Gastrocnemius medialis (tissue), 4 donors: Measurements from ENCODE around the gene HOXD12. TPM values are rescaled to one million over a fixed set of nuclear protein-coding genes. Genes with fewer than 3 reads are reported as not detected.

Source experiments
- ATAC-seq, 2 donors: fragments of 150-250 bp; one replicate each; pipeline ENCODE4 v1.9.1; 2016
- DNase-seq, 2 donors: peaks; one replicate each; pipeline ENCODE4 v3.0.0-alpha.2; 2019
- H3K27ac ChIP-seq, 4 donors: fragments of 200-600 bp; sonication (generic); 1 replicate in 1 of 4; 2 replicates in 3 of 4; pipeline ENCODE4 v1.5.1; 2016 to 2018; ENCODE audit warnings: mild to moderate bottlenecking in 2 of 4, moderate library complexity in 1 of 4
- H3K27me3 ChIP-seq, 3 donors: fragments of 200-600 bp; sonication (generic) in 2 of 3; 1 replicate in 1 of 3; 2 replicates in 2 of 3; pipeline versions ENCODE4 v1.5.1 to v1.6.0; 2016 to 2019; ENCODE audit warnings: mild to moderate bottlenecking in 1 of 3, moderate library complexity in 1 of 3
- H3K36me3 ChIP-seq, 2 donors: fragments of 200-600 bp; sonication (generic) in 1 of 2; one replicate each; pipeline ENCODE4 v1.5.1; 2017 to 2018
- H3K4me1 ChIP-seq, 2 donors: fragments of 200-600 bp; sonication (generic) in 1 of 2; one replicate each; pipeline ENCODE4 v1.5.1; 2016 to 2017; ENCODE audit warnings: mild to moderate bottlenecking in 2 of 2
- H3K4me3 ChIP-seq, 4 donors: fragments of 200-600 bp; sonication (generic) in 3 of 4; 1 replicate in 1 of 4; 2 replicates in 3 of 4; pipeline ENCODE4 v1.5.1; 2016 to 2019; ENCODE audit warnings: mild to moderate bottlenecking in 2 of 4
- H3K9me3 ChIP-seq, 3 donors: fragments of 200-600 bp; sonication (generic) in 2 of 3; 1 replicate in 1 of 3; 2 replicates in 2 of 3; pipeline ENCODE4 v1.5.1; 2016 to 2019
- POLR2A ChIP-seq, 2 donors: fragments of 450-650 bp; IDR thresholded peaks; one replicate each; pipeline ENCODE4 v1.6.1; 2017; ENCODE audit warnings: antibody characterized with exemption in 2 of 2, mild to moderate bottlenecking in 2 of 2, moderate library complexity in 2 of 2
- in situ Hi-C, 4 donors: fragments of 200-750 bp; cut with MboI; loops; one replicate each; pipeline versions ENCODE4 v1.15.0 to v1.8.0; 2017; ENCODE audit warnings: low sequenced_read_pairs in 4 of 4
- intact Hi-C: fragments of 100-400 bp; cut with DNase I; formaldehyde crosslinking; loops from one replicate; pipeline ENCODE4 v1.15.1; 2023; ENCODE audit warnings: low total_unique reads
- total RNA-seq, 4 donors: library from RNA; depleted of rRNA; stranded (reverse); fragments of >200 nt; gene quantifications; one replicate each; pipeline versions ENCODE4 v1.1.0 to v1.2.3, GENCODE V29; 2016
- TF ChIP-seq, protein P1 (sequence below), 5 experiments: fragments of 450-650 bp in 3 of 5; fragments of 200-600 bp in 2 of 5; sonication (generic) in 2 of 5; IDR thresholded peaks in 4 of 5; conservative IDR thresholded peaks in 1 of 5; 1 replicate in 4 of 5; 2 replicates in 1 of 5; pipeline ENCODE4 v1.5.1; 2016 to 2019; ENCODE audit warnings: antibody characterized with exemption in 5 of 5, mild to moderate bottlenecking in 3 of 5, moderate library complexity in 3 of 5

Gene HOXD12
- total RNA-seq, 4 donors from 2014 or later, result not detected

DNA sequence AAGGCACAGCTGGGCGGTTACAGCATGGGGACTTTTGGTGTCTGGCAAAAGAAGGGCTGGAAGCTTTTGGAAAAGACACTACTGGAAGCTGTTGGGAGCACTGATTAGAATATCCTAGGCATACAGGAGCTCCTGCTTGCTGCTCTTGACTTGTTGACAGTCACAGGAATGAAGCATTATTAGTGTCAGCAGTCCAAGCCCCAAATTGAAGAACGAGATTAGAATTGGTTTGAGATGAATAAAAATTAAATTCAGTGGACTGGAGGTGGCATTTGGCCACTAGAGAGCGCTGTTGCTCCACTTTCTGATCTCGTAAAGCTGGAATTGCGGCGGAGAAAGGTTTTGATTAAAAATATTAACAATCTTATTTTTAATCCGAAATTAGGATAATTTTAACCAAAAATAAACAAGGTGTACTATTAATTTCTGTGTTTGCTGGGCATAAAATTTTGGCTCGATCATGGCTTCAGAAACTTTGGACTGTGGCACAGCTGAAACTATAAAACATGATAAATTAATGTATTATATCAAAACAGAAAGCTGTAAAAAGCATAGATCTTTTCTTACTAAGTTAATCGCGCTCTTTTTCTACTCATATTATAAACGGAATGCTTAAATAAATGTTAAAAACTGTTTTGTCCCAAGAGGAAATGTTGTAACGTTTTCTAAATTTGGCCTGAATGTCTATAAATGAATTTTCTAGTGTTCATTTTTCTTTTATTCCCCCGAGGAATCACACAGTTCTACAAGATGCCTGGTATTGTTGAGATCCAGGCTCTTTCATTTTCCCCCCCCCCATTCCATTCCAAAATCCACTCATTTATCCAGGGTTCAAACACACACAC lies 27.6 kb downstream of the HOXD12 start:
- intact Hi-C loops (loop anchor here (1.0 to 10.0 kb wide), 5 partner anchors 328 to 1018 kb away; no protein-coding TSS in a partner anchor), in situ Hi-C loops (loop anchor here (5.0 to 25.0 kb wide), 8 partner anchors 325 to 1035 kb away; no protein-coding TSS in a partner anchor)
- H3K9me3 ChIP-seq, result no peaks in the 10 kb centered on the region
- DNase-seq, result peak in 1 of 2 donors; percentile 42
- no peak for TF ChIP-seq POLR2A (IDR thresholded peaks at IDR 0.05)
- TF ChIP-seq, protein P1, sequence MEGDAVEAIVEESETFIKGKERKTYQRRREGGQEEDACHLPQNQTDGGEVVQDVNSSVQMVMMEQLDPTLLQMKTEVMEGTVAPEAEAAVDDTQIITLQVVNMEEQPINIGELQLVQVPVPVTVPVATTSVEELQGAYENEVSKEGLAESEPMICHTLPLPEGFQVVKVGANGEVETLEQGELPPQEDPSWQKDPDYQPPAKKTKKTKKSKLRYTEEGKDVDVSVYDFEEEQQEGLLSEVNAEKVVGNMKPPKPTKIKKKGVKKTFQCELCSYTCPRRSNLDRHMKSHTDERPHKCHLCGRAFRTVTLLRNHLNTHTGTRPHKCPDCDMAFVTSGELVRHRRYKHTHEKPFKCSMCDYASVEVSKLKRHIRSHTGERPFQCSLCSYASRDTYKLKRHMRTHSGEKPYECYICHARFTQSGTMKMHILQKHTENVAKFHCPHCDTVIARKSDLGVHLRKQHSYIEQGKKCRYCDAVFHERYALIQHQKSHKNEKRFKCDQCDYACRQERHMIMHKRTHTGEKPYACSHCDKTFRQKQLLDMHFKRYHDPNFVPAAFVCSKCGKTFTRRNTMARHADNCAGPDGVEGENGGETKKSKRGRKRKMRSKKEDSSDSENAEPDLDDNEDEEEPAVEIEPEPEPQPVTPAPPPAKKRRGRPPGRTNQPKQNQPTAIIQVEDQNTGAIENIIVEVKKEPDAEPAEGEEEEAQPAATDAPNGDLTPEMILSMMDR (IDR thresholded peaks at IDR 0.05 in 4 of 5, conservative IDR thresholded peaks at IDR 0.05 in 1 of 5), result peak; percentile 76 to 95 (median 85)
- peaks cover 6 to 7% of the 10 kb centered on the region in 2 donors for H3K4me1 ChIP-seq
- H3K27ac ChIP-seq, result peak overlapping the region in 1 of 4 donors; percentile 87
- H3K27me3 ChIP-seq, result peaks cover 11 to 70% (median 55%) of the 10 kb centered on the region in 3 donors
- ATAC-seq, result no peak
- no peaks in the 10 kb centered on the region for H3K36me3 ChIP-seq
- H3K4me3 ChIP-seq, result peak overlapping the region in 3 of 4 donors; percentile 17 to 29 (median 27)

DNA sequence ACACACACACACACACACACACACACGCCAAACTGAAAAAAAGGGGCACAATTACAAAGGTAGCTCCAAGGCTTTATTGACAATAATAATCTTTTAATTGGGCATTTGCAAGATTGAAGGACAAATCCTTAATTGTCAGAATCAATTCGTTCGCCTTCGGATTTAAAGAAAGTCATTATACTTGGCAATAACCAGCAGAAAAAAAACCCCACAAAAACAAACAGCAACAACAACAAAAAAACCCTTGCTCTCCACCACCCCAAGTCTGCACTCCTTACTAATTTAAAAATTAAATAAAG lies 28.1 kb downstream of the HOXD12 start:
- Histone ChIP-seq H3K9me3 (no peaks in the 10 kb centered on the region), H3K36me3 (no peaks in the 10 kb centered on the region), H3K4me3 (no peak overlapping the region), H3K27ac (peak overlapping the region in 3 of 4 donors; percentile 83 to 87 (median 85)), H3K27me3 (peaks cover 7 to 68% (median 51%) of the 10 kb centered on the region in 3 donors), H3K4me1 (peaks cover 6 to 7% of the 10 kb centered on the region in 2 donors)
- DNase-seq, result no peak
- in situ Hi-C loops (loop anchor here (5.0 to 25.0 kb wide), 8 partner anchors 325 to 1035 kb away; no protein-coding TSS in a partner anchor), intact Hi-C loops (loop anchor here (1.0 to 10.0 kb wide), 6 partner anchors 328 to 1017 kb away; no protein-coding TSS in a partner anchor)
- ATAC-seq, result no peak
- no peak for TF ChIP-seq POLR2A (IDR thresholded peaks at IDR 0.05)
- TF ChIP-seq, protein P1 (IDR thresholded peaks at IDR 0.05 in 4 of 5, conservative IDR thresholded peaks at IDR 0.05 in 1 of 5), result no peak

DNA sequence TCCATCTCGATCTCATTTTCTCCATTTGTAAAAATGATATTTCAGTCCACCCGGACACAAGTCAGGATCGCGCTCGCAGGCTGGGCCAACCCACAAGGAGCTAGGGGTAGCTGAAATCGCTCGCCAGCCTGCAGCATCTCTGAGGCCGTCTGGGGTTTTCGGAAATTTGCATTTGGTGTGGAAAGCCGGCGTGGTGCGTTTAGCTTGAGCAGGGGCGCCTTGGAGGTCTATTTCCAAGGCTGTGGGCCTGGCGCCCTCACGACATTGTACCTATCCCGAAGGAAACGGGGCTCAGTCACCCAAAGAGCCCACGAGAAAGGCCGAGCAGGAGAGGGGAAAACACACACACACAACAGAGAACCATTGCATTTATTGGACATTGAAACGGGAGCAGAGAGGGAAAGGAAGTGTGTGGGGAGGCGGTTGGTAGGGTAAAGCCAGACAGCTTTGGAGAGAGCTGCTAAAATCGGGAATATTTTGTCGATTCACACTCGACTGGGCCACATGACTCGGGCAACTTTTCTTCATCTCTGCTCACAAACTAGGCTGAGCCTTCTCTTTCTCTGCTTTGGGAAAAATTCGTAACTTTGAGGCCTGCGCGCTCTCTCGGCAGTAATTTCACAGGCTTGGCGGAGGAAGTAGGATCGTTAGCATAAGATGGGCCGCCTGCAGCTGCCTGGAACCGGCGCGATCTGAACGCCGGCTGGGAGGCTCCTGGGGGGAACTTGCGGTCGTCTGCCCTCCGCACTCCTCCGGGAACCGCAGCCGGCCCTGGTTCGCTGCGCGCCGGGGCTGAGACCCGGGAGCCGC lies 28.8 kb downstream of the HOXD12 start:
- Histone ChIP-seq H3K4me3 (peak overlapping the region; percentile 57 to 77 (median 68)), H3K27ac (peak overlapping the region; percentile 83 to 95 (median 86)), H3K4me1 (peaks cover 5 to 6% of the 10 kb centered on the region in 2 donors), H3K9me3 (no peaks in the 10 kb centered on the region), H3K27me3 (peaks cover 5 to 64% (median 48%) of the 10 kb centered on the region in 3 donors), H3K36me3 (no peaks in the 10 kb centered on the region)
- TF ChIP-seq, protein P1 (IDR thresholded peaks at IDR 0.05 in 4 of 5, conservative IDR thresholded peaks at IDR 0.05 in 1 of 5), result no peak
- TF ChIP-seq POLR2A (IDR thresholded peaks at IDR 0.05), result no peak
- ATAC-seq (no peak), DNase-seq (no peak)
- in situ Hi-C loops (loop anchor here (5.0 to 25.0 kb wide), 8 partner anchors 324 to 1034 kb away; no protein-coding TSS in a partner anchor), intact Hi-C loops (loop anchor here (2.0 to 10.0 kb wide), 4 partner anchors 426 to 1016 kb away; no protein-coding TSS in a partner anchor)

DNA sequence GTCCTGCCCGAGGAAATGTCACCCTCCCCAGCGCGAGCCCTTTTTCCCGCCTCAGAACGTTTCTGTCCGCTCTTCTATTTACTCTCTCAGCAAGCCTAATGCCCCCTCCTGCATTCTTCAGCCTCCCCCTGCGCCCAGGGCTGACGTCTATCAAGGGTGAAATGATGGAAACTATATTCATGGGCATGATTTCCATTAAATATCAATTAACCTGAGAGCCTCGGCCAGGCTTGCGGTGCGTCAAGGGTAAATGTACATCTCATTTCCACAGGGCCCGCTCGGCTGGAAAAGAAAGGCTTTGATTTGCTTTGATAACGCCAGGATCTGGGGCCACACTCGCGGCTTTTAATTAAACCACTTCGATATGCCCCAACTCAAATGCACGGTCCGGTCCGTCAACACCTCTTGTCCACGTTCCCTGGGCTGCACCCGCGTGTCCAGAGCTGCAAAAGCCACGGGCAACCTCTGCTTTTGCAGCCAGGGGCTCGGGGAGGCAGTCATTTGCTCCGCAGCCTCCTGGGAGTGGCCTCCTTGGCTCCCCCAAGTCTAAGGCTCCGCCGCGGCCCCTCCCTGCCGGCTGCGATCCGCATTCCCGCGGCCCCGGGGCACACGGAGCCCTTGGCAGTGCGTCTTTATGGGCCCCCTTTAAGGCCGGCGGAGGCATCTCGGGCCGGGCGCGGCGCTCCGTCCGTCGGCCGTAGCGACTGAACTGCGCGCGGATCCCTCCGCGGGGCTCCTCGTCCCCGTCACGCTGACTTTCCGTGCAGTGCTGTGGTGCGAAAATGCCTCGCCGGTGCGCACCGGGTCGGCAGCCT lies 29.6 kb downstream of the HOXD12 start, which contains the start of gene HOXD8:
HOXD8 (plus strand) TSS at position 724 of the 815 bp plus-strand sequence. CDS start 662 bp downstream, outside the sequence.
- ATAC-seq (peak; percentile 40 to 45), DNase-seq (peak; percentile 45 to 61)
- Histone ChIP-seq H3K4me3 (peak within 1 kb of the TSS; percentile 66 to 77 (median 68)), H3K4me1 (peaks cover 3 to 6% of the 10 kb centered on the region in 2 donors), H3K27ac (peak within 1 kb of the TSS; percentile 83 to 95 (median 86)), H3K9me3 (no peaks in the 10 kb centered on the region), H3K27me3 (peaks cover 0 to 61% (median 41%) of the 10 kb centered on the region in 3 donors), H3K36me3 (no peaks in the 10 kb centered on the region)
- intact Hi-C loops (loop anchor here (2.0 to 10.0 kb wide), 4 partner anchors 426 to 1016 kb away; no protein-coding TSS in a partner anchor), in situ Hi-C loops (loop anchor here (5.0 to 25.0 kb wide), 8 partner anchors 323 to 1033 kb away; no protein-coding TSS in a partner anchor)
- TF ChIP-seq, protein P1 (IDR thresholded peaks at IDR 0.05 in 4 of 5, conservative IDR thresholded peaks at IDR 0.05 in 1 of 5), result no peak
- TF ChIP-seq POLR2A (IDR thresholded peaks at IDR 0.05), result peak in 1 of 2 donors; percentile 19
